GM04504 (cell line): Measurements from ENCODE around the gene ERBIN.
A peak's percentile ranks its signal among the peaks of the same experiment; 100 is the strongest.
"Not testable (repeated sequence)": the region's sequence is repeated elsewhere in the genome, so short reads cannot be mapped to it uniquely, and the experiment has no call there.

ENCODE experiments used
- DNase-seq: peaks from one replicate; pipeline ENCODE4 v3.0.0-alpha.2; 2012; ENCODE audit warnings: low read depth

Gene ERBIN

GRCh38 chr5:65967288-65968066, 41.1 kb downstream of the ERBIN start:
- DNase-seq: no peak

- no peak for DNase-seq
Observed at GRCh38 chr5:65969539-65970393, 43.4 kb downstream of the ERBIN start.

GRCh38 chr5:65970481-65971367, 44.3 kb downstream of the ERBIN start:
- no peak for DNase-seq

- no peak for DNase-seq
Observed at GRCh38 chr5:65971643-65972042, 45.3 kb downstream of the ERBIN start.

GRCh38 chr5:65972896-65973295, 46.5 kb downstream of the ERBIN start:
- DNase-seq: not testable (repeated sequence)

GRCh38 chr5:65978251-65978650, 51.9 kb downstream of the ERBIN start:
- DNase-seq: no peak

GRCh38 chr5:65981548-65981947, 55.2 kb downstream of the ERBIN start:
- DNase-seq: no peak

- no peak for DNase-seq
Observed at GRCh38 chr5:65981969-65982619, 55.7 kb downstream of the ERBIN start.

- no peak for DNase-seq
Observed at GRCh38 chr5:65982635-65983034, 56.3 kb downstream of the ERBIN start.

GRCh38 chr5:65984098-65984885, 57.9 kb downstream of the ERBIN start:
- no peak for DNase-seq

- peak; percentile 39 for DNase-seq
Observed at GRCh38 chr5:65986050-65986451, 59.7 kb downstream of the ERBIN start.

GRCh38 chr5:65986796-65987195, 60.4 kb downstream of the ERBIN start:
- DNase-seq: no peak

- no peak for DNase-seq
Observed at GRCh38 chr5:65987982-65988381, 61.6 kb downstream of the ERBIN start.

- no peak for DNase-seq
Observed at GRCh38 chr5:65989158-65989557, 62.8 kb downstream of the ERBIN start.

GRCh38 chr5:65992630-65993029, 66.3 kb downstream of the ERBIN start:
- no peak for DNase-seq

GRCh38 chr5:65994117-65994786, 67.9 kb downstream of the ERBIN start:
- no peak for DNase-seq

- DNase-seq: no peak
Observed at GRCh38 chr5:65999061-65999723, 72.8 kb downstream of the ERBIN start.

- no peak for DNase-seq
Observed at GRCh38 chr5:66001952-66002351, 75.6 kb downstream of the ERBIN start.

- no peak for DNase-seq
Observed at GRCh38 chr5:66002415-66002814, 76.0 kb downstream of the ERBIN start.

GRCh38 chr5:66004216-66004615, 77.8 kb downstream of the ERBIN start:
- DNase-seq: no peak
